Fibroblast of upper back skin (primary cell): ENCODE measurements around the gene ENAH.

Experiments
- DNase-seq: peaks from one replicate; pipeline ENCODE4 v3.0.0-alpha.2; 2013

Gene ENAH

GRCh38 chr1:225554216-225554812 is 98.6 kb downstream of the ENAH start:
- DNase-seq: peak; percentile 38

GRCh38 chr1:225549821-225550220 is 103.1 kb downstream of the ENAH start:
- DNase-seq: no peak

DNA sequence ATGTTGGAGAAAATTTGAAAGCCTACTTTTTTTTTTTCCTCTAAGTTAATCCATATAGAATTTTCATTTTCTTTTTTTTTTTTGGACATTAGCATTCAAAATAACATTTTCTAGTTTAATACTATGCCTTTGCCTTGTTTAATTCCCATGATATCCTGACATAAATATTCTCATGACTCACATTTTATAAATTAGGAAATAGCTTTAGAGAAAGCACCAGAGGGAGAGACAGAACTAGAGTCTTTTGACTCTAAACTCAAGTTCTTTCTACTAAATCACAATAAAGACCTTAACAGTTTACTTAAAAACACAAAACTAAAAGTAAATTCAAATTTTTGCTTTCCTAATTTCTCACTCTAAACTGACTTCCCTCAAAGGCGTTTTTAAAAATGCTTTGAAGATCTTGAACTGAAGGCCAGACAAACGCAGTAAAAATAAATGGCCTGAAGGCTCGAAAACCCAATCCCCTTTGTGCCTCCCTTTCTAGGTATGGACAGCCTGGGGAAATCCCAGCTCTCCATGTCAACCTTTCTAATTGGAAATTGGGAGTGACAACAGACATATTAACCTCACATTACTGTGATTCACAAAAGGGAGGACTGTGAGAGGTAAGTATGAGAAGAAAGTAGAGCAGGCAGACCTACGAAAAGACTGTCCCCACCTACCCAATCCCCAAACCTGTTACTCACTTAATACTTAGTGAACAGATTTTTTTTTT is 104.6 kb downstream of the ENAH start:
- no peak for DNase-seq

DNA sequence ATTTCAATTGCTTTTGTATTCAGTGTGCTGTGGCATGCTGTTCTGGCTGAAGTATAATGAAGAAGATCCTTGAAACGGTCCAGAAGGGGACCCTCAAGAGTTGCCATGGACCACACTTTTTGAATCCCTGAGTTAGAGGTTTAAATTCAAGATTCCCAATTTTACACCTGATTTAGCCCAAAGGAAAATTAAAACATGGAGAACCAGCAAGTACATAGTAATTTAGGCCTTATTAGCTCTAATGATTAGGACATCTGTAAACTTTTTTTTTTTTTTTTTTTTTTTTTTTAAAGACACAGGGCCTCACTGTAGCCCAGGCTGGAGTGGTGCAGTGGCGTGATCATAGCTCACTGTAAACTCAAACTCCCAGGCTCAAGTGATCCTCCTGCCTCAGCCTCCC is 107.3 kb downstream of the ENAH start:
- no peak for DNase-seq

DNA sequence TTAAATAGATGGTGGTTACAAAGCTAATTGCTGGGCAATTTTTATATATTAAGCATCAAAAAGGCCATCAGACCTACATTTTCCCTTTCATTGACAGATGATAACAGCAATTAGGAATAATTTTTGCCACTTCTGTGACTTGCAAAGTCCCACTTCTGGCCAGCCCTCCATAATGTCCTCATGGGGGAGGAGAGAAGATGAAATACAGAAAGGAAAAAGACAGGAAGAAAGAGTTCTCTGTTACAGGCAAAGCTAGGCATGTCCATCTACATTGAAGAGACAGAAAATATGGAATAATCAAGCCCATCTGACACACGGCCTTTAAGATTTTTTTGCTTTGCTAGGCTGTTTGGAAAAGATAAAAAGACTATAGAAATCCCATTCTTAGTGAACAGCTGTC is 108.0 kb downstream of the ENAH start:
- no peak for DNase-seq

DNA sequence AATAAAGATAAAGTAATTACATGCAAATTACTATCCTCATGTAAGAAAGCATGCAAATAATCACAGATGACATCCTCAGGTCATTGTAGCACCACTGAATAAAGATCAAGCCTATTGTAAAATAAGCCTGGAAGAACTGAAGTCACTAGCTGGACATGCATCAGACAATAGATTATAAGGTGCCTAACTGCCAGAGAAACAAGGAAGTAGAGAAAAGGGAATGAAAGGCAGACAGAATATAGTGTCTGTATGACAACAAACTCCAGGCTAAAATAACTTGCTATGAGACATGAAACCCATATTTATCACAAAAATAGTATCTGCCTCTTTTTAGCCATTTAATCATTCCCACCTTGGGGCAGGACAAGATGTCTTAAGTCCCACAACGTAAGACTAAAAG is 108.7 kb downstream of the ENAH start:
- DNase-seq: no peak

- no peak for DNase-seq
Measured at GRCh38 chr1:225543350-225543749, 109.6 kb downstream of the ENAH start.

DNA sequence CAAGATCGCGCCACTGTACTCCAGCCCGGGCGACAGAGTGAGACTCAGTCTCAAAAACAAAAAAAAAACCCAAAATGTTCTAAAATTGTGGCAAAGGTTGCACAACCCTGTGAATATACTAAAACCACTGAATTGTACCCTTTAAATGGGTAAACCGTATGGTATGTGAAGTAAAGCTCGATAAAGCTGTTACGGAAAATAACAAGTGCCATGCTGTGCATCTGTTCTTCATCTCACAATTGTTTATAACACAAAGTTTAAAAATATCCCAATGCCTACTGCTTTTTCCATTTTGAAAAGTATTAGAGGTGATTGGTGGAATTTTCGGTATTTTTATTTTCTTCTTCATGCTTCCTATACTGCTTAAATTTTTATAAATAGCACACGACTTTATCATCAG is 111.5 kb downstream of the ENAH start:
- DNase-seq: no peak

DNA sequence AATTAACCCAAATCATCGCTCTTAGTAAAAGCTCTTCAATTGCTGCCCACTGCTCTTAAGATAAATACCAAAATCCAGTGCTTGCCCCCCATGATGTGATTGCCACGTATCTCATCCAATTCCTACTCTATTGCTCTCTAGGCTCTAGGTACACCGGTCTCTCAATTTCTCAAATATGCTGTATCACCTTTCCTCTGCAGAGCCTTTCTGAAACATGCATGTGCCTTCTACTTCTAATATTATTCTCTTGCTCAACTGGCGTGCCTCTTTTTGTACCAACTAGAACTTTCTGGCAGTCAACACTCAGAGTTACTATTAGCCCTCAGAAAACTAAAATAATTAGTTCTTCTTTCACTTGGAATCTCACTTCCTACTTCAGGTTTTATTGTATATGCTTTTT is 113.3 kb downstream of the ENAH start:
- DNase-seq: no peak

DNA sequence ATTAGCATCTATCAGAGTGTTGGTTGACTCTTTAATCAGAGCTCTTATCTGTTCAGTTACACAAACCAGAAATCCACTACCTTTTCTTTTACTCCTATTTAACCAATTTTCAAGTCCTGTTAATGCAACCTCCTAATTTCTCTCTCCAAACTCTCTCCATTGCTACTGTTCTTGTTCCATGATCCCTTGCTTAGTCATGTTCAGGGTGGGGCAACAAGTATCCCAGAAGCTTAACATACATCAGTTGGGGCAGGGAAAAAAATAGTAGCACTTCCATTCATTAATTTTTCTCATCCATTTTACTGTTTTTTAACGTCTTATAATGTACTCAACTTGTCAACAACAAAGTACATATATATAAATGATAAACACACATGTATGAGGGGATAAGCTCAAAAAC is 113.9 kb downstream of the ENAH start:
- no peak for DNase-seq

DNA sequence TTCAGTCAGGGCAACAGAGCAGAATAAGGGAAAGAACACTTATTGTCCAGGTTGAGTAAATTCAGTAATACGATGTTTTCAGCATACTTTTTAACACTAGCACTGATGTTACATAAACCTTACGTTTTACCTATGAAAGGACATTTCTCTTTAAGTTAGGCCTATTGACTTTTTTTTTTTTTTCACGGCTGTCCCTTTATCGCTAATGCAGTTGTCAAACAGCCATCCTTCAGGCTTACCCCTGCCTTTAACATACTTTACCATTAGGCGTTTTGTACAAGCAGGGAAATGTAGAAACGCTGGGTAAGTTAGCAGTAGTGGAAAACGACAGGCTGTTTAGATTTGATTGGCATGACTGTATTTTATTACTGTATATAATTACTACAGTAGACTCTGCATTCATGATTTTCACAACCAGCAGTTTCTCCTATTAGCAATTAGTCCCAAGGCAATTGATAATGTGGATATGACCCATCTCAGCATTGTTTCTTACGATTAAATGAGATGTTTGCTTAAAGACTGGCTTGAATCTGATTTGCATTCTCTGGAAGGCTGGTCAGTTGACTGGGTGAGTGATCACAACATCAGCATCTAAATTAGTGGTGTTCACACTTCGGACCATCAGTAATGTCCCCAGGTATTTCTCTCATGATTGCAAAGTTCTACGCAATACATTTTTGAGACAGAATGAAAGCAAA is 115.2 kb downstream of the ENAH start:
- DNase-seq: no peak

DNA sequence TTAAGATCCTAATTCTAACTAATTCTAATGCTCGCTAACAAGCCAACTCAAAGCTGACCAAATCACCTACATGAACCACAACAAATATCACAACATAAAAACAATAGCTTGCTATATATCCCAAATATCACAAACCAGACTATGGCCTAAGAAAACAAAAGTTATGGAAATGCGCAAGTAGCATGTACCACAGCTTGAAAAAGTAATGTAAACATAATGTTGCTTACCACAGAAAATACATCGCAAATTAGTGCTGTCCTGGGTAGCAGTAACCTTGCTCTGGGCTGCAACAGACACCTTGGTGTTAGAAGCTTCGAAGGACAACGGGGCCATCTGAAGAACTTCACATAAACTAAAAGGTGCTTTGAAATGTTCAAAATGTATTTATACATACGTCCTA is 117.6 kb downstream of the ENAH start:
- DNase-seq: no peak

- no peak for DNase-seq
Measured at GRCh38 chr1:225534772-225535171, 118.2 kb downstream of the ENAH start.

DNA sequence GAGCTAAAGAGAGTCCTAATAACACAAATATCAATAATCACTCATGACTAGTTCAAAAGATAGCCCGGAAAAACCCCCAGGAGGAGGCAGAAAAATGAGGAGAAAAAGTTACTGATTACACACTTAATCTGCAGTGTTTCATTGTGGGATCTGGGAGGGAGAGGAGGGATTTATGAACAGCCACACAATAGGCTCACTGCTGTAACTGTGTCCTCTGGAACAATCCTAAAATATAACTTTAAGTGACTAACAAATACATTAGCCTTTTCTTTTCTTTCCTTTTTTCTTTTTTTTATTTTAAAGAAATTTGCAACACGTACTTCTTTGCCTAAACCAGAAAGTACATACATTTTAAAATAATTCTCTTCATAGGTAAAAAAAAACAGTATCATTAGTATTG is 118.8 kb downstream of the ENAH start:
- no peak for DNase-seq

DNA sequence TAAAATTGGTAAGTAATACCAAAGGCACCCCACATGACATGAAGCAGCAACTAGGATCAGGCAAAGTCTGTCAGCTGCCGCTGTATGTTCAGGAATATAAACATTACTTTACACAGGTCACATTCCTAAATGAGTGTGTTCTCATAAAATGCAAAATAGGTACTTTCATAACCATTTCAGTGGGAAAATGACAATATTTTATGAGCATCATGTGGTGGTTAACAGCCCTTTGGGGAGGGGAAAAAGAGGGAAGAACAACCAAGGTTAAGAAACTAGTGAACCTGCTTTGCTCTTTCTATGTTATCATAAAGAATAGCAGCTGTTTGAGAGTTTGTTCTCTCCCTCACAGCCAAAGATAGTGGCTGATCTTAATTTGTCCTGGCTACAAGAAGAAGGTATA is 119.7 kb downstream of the ENAH start:
- no peak for DNase-seq

DNA sequence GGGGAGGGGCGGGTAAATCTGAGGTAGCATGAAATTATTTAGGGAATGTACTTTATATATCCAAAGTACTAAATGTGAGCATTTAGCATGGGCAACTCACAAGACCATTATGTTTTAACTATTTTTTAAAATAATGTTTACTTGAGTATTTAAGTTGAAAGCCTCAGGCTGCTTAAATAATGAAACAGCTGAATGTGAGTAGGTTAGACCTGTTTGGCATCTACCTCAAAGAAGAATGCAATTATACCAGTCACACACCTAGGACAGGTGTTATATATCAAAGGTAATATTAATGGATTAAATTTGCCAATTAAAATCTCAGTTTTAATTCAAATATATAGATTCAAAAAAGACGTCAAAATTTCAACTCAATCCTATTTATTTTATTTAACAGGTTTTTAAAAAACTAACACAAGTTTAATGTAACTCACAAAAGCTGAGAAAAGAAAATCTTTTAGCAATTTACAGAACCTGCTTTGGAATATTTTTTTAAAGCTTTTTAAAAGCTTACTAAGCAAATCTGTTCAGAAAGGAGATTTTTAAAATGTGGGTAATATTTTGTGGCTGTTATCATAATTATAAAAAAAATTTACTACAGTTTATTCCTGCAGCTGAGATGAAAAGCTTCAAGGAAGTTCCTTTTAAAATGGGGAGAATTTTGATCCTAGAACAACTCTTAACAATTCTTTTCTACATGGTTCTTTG is 120.5 kb downstream of the ENAH start:
- no peak for DNase-seq

DNA sequence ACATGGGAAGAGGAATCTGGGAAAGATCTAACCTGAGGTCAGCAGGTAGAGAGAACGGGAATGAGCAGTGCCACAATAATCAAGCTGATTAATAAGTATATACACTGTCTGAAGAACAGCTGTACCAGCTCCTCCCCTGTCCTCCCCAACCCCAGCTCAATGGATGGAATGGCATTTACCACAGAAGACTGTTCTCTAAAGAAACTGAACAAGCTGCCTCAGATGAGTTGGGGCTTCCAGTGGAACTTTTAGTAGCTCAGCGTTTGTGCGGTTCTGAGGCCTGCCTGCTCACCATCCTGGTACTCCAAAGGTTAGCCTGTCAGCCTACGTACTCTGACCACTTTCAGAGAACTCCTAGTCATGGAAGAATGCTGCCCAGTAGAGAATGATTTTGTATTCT is 123.2 kb downstream of the ENAH start:
- DNase-seq: no peak

- DNase-seq: no peak
Measured at GRCh38 chr1:225527575-225527974, 125.3 kb downstream of the ENAH start.

DNA sequence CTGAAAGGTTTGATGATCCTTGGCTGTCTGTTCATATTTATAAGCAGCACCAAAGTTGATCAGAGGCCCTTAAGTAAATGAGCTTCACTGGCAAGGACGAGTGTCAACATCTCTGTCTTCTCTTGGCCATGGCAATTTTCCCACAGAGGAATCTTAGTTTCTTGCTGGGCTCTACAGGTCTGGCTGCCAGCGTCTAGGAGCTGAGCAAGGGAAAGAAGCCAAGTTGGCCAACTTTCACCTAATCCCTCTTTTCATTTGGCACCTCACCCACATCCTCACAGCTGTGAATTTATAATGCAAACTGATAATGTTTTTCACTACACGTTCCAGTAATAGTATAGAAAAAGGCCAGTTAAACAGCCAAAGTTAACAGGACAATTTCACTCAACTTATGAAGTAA is 126.0 kb downstream of the ENAH start:
- no peak for DNase-seq

DNA sequence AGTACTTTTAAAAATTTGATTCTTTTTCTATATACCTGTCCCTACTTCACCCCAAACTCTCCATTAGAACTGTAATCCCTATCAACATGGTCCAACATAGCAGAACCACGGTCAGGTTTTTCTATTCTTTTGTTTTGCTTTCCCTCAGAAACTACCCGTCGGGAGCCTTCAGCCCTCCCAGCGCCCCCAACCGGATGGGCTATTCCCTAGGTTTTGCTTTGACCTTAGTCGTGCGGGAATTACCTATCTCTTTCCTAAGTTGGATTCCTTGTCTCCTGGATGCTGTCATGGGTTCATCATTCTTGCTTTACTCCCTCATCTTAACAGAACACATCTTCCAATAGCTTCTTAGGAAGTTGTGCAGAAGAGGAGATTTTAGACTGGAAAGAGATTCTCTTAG is 127.5 kb downstream of the ENAH start:
- DNase-seq: no peak

GRCh38 chr1:225524570-225524969 is 128.4 kb downstream of the ENAH start:
- DNase-seq: no peak

GRCh38 chr1:225523263-225523950 is 129.5 kb downstream of the ENAH start:
- DNase-seq: no peak

- DNase-seq: no peak
Measured at GRCh38 chr1:225522588-225523262, 130.2 kb downstream of the ENAH start.
